IPS-18c (cell line): ENCODE data around the gene STPG1.

Experiments
- H3K4me3 ChIP-seq: 2 replicates; pipeline ENCODE4 v1.7.0; 2013; ENCODE audit warnings: low read depth, mild to moderate bottlenecking, low read length, moderate library complexity; ENCODE audit not compliant: insufficient read depth
- H3K9me3 ChIP-seq: one replicate; pipeline ENCODE4 v1.6.1; 2013; ENCODE audit warnings: mild to moderate bottlenecking, low read length, moderate library complexity; ENCODE audit not compliant: control insufficient read depth, insufficient read depth

Gene STPG1

GRCh38 chr1:24339996-24340395 is 73.6 kb downstream of the STPG1 start:
- Histone ChIP-seq H3K9me3 (no peaks in the 10 kb centered on the region), H3K4me3 (no peak overlapping the region)

GRCh38 chr1:24338447-24338846 is 75.1 kb downstream of the STPG1 start:
- no peak overlapping the region for H3K4me3 ChIP-seq
- H3K9me3 ChIP-seq: no peaks in the 10 kb centered on the region

- no peak overlapping the region for H3K4me3 ChIP-seq
- H3K9me3 ChIP-seq: no peaks in the 10 kb centered on the region
Measured at GRCh38 chr1:24337455-24337854, 76.1 kb downstream of the STPG1 start.

- H3K9me3 ChIP-seq: no peaks in the 10 kb centered on the region
- no peak overlapping the region for H3K4me3 ChIP-seq
Measured at GRCh38 chr1:24336075-24336474, 77.5 kb downstream of the STPG1 start.

GRCh38 chr1:24331961-24332673 is 81.5 kb downstream of the STPG1 start:
- Histone ChIP-seq H3K4me3 (no peak overlapping the region), H3K9me3 (no peaks in the 10 kb centered on the region)

GRCh38 chr1:24329797-24330543 is 83.6 kb downstream of the STPG1 start:
- no peaks in the 10 kb centered on the region for H3K9me3 ChIP-seq
- no peak overlapping the region for H3K4me3 ChIP-seq

- Histone ChIP-seq H3K9me3 (no peaks in the 10 kb centered on the region), H3K4me3 (no peak overlapping the region)
Measured at GRCh38 chr1:24329331-24329730, 84.3 kb downstream of the STPG1 start.

- no peaks in the 10 kb centered on the region for H3K9me3 ChIP-seq
- H3K4me3 ChIP-seq: no peak overlapping the region
Measured at GRCh38 chr1:24327891-24328290, 85.7 kb downstream of the STPG1 start.

GRCh38 chr1:24327486-24327885 is 86.1 kb downstream of the STPG1 start:
- Histone ChIP-seq H3K9me3 (no peaks in the 10 kb centered on the region), H3K4me3 (no peak overlapping the region)

- Histone ChIP-seq H3K9me3 (peaks cover 2% of the 10 kb centered on the region), H3K4me3 (no peak overlapping the region)
Measured at GRCh38 chr1:24325587-24326449, 87.8 kb downstream of the STPG1 start.

GRCh38 chr1:24324903-24325302 is 88.7 kb downstream of the STPG1 start:
- H3K9me3 ChIP-seq: peaks cover 2% of the 10 kb centered on the region
- no peak overlapping the region for H3K4me3 ChIP-seq

GRCh38 chr1:24323281-24323680 is 90.3 kb downstream of the STPG1 start:
- Histone ChIP-seq H3K9me3 (peaks cover 2% of the 10 kb centered on the region), H3K4me3 (no peak overlapping the region)

- Histone ChIP-seq H3K9me3 (peaks cover 2% of the 10 kb centered on the region), H3K4me3 (peak overlapping the region; percentile 67)
Measured at GRCh38 chr1:24322470-24323177, 91.0 kb downstream of the STPG1 start.

- peaks cover 2% of the 10 kb centered on the region for H3K9me3 ChIP-seq
- H3K4me3 ChIP-seq: peak overlapping the region; percentile 67
Measured at GRCh38 chr1:24321697-24322469, 91.7 kb downstream of the STPG1 start.

GRCh38 chr1:24321126-24321525 is 92.5 kb downstream of the STPG1 start:
- peaks cover 2% of the 10 kb centered on the region for H3K9me3 ChIP-seq
- peak overlapping the region; percentile 67 for H3K4me3 ChIP-seq

GRCh38 chr1:24319962-24320361 is 93.6 kb downstream of the STPG1 start:
- H3K9me3 ChIP-seq: peaks cover 2% of the 10 kb centered on the region
- peak overlapping the region; percentile 51; the same call in 1 of the 2 replicates for H3K4me3 ChIP-seq
